GM21529 (cell line): ENCODE data around the gene PLAU.

Source experiments
- ATAC-seq: cut with Tn5 transposase; IDR thresholded peaks from one replicate; pipeline ENCODE4 v1.9.1; 2021; ENCODE audit not compliant: unreplicated experiment

The PLAU gene

DNA sequence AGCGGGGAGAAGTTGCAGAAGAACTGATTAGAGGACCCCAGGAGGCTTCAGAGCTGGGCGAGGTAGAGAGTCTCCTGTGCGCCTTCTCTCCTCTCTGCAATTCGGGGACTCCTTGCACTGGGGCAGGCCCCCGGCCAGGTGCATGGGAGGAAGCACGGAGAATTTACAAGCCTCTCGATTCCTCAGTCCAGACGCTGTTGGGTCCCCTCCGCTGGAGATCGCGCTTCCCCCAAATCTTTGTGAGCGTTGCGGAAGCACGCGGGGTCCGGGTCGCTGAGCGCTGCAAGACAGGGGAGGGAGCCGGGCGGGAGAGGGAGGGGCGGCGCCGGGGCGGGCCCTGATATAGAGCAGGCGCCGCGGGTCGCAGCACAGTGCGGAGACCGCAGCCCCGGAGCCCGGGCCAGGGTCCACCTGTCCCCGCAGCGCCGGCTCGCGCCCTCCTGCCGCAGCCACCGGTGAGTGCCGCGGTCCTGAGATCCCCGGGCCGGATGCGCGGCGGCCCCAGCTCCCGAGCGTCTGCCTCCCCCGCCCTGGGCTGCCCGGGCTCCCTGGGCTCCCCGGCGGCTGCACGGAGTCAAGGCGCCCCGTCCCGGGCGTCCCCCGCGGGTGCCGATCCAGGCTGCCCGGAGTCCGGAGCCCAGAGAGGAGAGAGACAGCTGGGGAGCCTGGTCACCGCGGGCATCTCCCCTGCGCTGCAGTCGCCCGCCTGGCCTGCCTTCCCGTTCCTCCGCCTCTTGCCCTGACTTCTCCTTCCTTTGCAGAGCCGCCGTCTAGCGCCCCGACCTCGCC, at the start of gene PLAU:
Gene PLAU, plus strand, starts transcription at position 369 of the 789 bp plus-strand sequence. CDS start 424 bp downstream, outside the sequence.
- ATAC-seq: no peak

DNA sequence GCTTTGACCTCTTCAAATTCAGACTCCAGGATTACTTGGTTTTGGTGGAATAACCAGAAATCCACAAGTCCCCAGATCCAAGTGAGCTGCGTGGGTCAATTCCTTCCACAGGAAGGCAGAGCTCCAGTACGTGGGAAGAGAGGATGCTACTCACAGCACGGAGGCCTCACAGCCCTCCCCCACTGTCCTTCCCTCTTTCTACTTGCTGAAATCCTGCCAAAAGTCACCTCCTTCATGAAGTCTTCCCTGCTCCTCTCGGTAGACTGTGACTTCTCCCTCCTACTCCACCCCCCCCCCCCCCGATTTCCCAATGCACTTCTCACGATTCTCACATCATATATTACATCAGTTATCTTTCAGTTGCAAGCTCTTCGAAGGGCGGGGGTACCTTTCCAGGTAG, 48.9 kb upstream of the PLAU start:
- no peak for ATAC-seq

DNA sequence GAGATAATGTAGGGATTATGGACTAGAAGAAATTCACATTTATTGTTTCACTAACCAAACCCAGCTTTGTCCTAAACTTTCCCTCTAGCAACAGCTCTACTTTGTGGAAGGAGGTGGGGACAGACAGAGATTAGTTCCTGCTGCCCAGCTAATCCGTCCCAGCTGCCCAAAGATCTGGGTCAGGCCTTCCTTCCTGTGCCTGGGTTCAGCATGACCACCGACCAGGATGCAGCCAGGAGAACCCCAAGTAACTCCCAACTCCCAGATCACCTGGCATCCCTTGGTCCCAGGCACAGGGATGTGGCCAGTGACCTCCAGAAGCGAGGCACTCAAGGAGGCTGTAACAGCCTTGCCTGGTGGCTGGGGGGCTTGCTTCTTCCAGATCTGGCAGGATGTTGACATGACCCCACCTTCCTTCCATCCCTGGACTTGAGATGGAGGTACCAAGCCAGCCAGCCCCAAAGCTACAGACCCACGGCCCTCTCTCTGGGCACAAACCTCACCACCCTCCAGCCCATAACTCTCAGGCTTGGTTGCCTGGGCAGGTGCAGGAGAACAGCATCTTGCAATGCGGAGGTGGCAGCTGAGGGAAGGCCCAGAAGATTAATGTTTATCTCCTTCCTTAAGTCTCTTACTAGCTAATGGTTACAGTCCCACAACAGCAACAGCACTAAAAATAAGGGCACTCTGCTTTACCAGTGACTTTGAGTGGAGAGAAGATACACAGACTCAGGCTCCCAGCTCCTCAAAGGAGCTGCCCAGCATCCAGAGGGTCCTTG, 47.7 kb upstream of the PLAU start:
- ATAC-seq: no peak

DNA sequence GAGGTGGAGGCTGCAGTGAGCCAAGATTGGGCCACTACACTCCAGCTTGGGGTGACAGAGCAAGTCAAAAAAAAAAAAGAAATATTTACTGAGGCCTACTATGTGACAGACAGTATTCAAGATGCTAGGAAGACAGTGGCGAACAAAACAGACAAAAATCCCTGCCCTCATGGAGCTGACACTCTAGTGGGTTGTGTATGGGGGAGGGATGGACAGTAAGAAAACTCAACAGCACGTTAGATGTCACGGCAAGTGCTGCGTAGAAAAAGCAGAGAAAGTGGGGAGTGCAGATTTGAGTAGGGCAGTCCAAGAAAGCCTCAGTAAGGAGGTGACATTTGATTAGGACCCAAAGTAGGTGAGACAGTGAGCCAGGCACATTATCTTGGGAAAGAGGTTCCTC, 46.7 kb upstream of the PLAU start:
- no peak for ATAC-seq

DNA sequence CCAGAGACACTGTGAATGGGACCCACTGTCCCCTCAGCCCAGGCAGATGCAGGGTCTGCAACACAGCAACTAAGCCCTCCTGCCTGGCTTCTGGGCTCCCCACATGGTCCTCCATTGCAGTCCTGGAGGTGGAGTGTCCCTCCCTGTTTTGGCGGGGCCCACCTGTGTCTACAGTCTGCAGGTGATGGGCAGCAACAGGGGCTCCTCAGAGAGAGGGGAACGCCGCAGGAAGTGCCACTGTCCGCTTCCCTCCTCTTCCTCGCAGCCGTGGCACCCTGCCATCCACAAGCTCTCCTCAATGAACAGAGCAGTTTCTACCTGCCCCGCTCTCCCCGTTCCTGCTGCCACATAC, 45.8 kb upstream of the PLAU start:
- no peak for ATAC-seq

DNA sequence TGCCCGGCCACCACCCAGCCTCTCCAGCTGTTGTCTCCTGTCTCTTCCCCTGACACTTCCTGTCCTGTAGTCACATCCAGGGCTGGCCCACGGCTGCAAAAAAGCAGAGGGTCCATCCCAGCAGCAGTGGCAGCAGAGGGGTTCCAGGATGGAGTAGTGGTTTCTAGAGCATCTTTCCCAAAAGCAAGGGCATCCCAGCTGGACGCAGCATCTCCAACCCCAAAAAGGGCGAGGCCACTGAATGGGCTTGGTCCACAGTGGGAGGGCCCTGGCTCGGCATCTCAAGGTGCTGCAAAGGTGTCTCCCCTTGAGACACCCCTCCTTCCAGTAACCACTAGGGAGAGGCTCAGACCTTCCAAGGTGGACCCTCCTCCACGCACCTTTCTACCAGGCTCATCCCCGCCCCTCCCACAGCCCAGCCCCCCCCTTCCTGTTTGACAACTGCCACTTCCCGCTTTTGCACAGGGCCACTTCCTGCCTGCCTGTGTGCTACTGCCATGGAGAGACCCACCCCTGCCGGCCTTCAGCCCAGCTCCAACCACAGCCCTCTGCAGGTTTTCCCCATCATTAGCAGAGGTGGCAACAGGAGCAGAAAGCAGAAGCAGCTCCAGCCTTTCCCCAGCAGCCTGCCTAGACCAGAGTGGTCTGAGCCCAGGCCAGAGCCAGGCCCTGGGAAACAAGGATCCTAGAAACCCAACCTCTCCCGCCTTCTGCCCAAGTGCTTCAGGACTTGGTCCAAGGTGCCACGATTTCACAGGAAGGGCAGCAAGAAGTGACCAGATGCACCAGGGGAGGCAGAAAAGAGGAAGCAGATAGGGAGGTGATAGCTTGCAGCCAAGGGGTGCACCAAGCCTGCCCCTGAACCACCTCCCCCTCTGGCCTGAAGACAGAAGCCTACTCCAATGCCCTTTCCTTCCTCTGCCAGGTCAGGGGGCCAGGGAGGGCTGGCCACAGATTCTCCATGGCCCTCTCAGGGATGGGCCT, 45.2 kb upstream of the PLAU start:
- peak; percentile 84 for ATAC-seq

DNA sequence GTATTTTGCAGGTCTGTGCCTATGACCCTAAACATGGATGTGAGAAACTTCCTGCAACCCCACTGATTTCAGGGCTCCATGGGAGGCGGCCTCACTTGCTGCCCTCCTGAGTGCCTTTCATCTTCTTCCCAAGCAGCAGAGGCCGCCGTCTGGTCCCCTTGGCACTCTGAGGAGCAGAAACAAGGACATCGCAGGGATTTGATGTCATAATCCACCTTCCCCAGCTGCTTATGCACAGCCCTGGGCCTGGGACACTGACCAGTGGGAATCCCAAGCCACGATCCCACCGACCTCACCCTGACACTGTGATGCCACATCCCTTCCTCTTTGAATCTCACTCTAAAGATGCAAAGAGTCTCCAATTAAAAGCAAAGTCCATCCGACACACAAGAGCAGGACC, 44.3 kb upstream of the PLAU start:
- no peak for ATAC-seq

DNA sequence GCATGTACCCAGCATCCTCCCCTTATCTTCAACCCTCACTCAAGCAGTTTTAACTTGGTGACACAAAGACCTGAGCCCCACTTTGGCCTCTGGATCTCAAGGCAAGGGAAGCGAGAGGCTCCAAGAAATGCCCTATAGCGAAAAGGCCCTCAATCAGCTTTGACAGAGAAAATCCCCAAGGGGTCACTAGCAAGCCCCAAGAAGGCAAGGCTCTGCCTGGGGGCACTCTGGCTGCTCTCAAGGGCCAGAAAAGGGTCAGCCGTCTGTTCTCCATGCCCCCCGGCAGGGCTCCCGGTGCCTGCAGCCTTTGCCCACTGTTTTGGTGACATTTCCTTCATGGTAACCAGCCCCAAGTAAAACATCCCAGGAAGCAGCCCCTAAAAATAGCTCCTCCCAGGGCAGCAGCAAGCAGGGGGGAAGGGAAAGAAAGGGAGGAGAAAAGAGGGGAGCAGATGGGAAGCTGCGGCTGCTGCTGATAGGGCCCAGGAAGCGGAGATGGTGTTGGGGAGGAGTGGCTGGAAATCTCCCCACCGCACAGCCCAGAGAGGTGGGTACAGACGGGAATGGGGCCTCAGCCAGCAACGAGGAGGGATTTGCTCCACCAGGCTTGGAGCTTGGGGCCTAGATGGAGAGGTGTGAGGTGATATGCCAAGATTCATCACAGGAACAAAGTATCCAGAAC, 43.7 kb upstream of the PLAU start:
- no peak for ATAC-seq

DNA sequence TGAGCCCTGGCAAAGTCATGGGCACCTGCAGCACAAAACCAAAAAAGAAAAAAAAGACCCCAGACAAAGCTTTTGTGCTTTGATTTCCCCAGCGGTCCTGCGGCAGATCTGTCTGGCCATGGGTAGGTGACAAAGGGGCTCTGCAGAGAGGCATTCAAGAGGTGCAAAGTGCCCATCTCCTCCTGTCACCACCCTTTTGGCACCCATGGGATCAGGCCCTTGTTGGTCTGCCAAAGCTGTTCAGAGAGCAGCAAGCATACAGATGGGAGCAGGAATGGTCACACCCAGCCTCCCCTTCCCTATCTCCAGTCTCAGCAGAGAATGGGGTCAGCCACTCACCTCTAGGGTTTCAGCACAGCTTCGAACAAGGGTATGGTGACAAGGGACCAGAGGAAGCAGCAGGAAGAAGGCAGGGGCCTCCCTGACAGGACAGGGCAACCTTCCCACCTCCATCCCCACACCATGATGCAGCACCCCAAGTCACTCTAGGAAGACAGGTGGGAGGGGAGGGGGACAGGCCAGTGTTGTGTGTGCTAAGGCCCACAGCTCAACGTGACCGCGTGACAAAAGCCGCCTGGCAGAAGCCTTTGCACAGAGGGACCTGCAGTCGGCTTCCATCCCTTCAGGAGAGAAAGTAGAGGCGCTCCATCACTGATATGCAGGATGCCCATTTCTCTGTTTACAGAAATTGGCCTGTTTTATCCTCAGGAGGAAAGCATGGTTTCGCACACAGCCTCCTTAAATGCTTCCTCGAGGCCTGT, 42.9 kb upstream of the PLAU start:
- ATAC-seq: no peak

DNA sequence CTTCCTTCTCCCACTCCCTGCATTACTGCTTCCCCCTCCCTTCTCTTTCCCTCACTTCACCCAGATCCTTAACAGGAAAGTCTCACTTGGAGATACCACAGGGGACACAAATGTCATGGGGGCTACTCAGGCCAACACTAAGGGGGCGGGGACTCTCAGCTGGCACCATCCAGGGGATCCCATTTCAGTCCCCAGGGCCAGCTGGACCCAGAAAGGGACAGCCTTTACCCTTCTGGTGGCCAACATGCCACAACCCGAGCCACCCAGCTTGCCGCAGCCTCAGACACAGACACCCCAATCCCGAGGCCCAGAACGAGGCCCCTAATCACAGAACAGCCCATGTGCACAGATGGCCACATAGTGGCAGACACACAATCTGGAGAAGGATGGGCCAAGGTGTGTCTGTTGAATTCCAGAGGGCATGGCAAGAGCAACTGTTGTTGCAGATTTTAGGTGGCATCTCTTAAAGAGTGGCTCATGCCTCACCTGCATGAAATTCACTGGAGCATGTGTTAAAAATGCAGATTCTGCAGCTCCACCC, 42.2 kb upstream of the PLAU start:
- ATAC-seq: no peak

DNA sequence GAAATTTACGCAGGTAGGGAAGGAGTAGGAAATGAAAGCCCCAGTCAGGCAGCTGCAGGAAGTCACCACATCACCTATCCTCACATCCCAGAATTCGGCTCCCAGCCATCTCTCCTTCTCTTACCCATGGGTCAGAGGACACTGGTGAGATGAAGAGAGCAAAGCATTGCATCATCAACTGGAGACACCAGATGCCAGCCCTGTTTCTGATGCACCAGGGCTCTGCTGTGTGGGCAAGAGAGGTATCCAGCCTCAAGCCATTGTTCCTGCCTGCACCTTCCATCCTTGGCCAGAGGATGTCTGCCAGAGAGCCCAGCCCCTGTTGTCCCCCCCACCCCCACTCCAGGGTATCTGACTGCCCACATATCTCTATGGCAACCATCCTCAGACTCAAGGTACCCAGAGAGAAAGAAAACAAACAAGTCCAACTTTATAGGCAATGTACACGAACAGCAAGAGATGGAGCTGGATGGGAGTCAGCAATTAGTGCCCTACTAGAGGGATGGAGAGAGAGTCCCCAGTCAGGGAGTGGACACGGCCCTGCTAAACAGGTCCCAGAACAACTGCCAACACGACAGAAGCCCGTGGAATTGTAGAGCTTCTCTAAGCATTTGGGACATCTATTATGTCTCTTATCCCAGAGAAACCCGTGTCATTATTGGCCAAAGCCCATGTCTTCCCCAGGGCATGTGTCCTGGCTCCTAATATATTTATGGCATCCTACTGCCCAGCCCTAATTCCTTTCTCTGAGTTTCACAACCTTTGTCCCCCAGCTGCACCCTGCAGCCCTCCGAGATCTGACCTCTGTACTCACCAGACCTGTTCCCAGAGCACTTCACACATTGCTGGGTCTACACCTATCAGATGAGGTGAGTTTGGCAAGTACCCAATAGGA, 39.4 kb upstream of the PLAU start:
- ATAC-seq: no peak

DNA sequence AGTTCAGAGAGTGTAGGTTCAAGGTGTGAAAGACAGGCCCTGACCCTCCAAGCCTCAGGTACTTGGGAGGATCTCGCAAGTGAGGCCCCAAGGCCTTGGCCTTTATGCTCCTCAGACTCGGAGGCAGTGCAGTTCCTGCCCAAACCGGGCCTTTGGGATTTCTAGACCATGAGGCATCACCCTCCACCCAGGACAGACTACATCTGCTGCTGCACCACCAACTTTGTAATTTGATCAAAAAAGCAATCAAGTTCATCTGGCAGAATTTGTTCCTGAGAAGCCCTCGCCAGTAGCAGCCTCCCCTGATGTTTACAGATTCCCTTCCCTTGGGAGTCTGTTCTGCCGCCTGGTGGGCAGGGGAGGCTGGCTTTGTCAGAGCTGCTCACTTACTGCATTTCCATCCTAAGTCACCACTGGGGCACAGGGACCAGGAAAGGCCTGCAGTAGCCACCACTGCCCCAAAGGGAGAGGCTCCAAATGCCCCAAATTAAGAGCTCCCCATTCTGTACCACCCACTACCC, 38.7 kb upstream of the PLAU start:
- no peak for ATAC-seq

DNA sequence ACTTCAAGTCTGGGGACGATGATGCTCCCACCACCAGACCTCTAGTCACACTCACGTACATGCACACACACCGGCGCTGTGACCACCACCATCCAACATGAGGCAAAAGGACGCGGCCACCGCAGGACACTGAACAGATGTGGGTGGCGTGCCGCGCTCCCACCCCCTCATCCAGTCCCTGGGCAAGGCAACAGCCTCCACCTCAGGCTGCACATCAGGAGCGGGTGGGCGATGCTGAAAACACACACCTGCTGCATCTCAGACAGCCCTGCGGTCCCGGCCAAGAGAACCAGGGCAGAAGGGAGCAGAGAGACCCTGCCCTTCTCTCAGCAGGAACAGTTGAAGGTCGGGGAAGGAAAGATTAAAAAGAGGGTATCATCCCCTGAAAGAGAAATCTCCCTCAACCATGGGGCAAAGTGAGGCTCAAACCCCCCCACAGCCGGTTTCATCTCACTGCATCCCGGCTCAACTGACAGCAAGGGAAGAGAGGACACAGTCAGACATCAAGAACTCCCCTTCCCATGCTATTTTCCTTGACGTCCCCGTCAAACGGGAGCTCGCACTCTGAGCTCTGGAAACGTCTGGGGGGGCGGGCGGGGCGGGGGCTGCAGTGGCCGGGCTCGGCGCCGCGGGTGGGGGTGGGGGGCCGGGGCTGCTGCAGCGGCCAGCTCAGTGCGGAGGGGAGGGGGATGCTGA, 37.6 kb upstream of the PLAU start:
- no peak for ATAC-seq

DNA sequence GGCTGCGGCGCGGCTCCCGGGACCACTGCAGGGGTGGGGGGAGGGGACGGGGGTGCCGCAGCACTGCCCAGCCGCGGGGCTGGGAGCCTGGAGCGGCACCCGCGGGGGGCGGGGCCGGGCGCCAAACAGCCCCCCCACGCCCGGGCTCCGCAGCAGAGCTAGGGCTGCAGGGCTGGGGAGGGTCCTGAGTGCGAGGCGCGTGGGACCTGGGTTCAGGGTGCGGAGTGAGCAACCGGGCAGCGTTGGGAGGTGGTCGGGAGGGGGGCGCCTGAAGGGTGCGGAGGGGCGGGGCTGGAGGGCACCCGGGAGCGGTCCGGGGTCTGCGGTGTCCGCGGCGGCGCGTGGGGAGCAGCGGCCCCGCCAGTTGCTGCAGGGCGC, 37.1 kb upstream of the PLAU start:
- peak; percentile 1 for ATAC-seq

DNA sequence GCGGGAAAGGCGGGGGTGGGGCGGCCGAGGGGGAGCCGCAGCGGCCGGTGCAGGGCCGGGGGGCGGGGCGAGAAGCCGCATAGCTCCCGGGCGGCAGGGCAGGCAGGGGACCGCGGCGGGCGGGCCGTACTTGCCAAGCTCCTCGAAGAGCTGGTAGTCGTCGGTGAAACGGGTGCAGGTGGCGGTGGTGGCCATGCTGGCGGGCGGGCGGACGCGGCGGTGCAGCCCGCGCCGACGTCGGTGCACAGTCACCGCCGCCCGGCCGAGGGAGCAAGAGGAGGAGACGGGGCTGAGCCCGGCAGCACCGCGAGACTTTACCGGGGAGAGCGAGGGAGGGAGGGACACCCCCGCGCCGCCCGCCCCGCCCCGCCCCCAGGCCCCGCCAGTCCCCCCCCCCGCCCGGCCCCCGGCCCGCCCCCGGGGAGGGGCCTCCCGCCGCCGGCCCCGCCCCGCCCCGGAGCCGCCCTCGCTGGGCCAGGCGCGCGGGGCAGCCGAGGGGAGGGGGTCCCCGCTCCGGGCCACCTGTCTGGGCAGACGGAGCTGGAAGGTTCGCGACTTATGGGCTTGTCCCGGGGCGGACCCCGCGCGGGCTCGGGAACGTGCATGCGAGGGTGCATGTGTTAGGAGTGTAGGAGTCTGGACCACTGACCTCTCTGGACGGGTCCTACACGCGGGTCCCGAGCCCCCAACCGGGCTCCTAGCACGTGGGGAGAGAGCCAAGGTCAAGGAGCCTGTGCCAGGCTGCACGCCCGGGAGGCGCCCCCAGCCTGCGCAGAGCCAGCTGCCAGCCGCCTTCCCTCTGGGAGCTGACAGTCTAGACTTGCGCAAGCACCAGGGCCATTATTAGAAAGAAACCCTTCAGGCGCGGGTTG, 36.4 kb upstream of the PLAU start, which contains the start of gene CAMK2G:
Gene CAMK2G, minus strand, starts transcription at position 289 of the 872 bp plus-strand sequence. Its CDS starts 94 bp downstream, at position 195.
- peak; percentile 86 for ATAC-seq

DNA sequence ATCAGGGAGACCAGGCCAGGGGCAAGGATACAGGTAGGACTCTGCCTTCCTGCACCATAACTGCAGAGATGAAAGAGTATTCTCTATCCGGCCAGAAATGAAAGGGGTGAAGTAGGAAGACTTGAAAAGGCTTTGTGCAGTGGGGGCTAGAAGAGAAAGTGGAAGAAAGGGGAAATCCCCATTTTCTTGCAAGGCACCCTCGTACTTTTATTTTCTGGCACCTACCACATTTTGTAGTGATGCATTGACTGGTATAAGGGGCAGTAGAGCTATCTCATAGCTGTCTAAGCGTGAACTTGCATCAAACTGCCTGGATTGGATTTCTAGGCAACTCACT, 35.8 kb upstream of the PLAU start:
- ATAC-seq: peak; percentile 9

DNA sequence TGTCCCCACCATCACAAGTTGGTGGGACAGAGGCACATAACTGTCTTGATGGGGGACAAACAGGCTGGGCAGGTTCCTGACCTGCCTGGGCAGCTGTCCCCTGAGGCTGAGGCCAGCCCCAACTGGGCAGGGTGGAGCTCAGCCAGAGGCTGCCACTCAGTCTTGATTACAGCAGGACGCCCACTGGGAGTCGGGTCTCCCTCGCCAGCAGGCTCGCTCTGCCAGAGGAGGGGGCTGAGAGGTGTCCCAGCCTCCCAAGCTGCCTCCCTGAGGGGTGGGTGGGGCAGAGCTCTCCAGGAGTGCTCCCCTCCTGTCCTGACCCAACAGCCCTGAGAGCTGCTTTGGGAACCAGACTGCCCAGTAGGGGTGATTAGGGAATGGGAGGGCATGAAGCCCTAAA, 34.8 kb upstream of the PLAU start:
- ATAC-seq: no peak
